22Rv1 (cell line): Measurements from ENCODE around the gene DEAF1.
A peak's percentile ranks its signal among the peaks of the same experiment; 100 is the strongest.

Experiments used
- H3K27ac ChIP-seq: fragments of 450-650 bp; 2 replicates; pipeline ENCODE4 v1.5.1; 2017
- CTCF ChIP-seq: fragments of 450-650 bp; IDR thresholded peaks from 2 replicates; pipeline ENCODE4 v1.5.1; 2017; ENCODE audit warnings: mild to moderate bottlenecking
- ZFX ChIP-seq: fragments of 450-650 bp; IDR thresholded peaks from 2 replicates; pipeline ENCODE4 v1.6.1; 2017; ENCODE audit warnings: antibody characterized with exemption, borderline replicate concordance

The DEAF1 gene

GRCh38 chr11:707817-708420 is 12.9 kb upstream of the DEAF1 start:
- TF ChIP-seq ZFX: no peak
- no peak for TF ChIP-seq CTCF
- H3K27ac ChIP-seq: peak overlapping the region; percentile 92

DNA sequence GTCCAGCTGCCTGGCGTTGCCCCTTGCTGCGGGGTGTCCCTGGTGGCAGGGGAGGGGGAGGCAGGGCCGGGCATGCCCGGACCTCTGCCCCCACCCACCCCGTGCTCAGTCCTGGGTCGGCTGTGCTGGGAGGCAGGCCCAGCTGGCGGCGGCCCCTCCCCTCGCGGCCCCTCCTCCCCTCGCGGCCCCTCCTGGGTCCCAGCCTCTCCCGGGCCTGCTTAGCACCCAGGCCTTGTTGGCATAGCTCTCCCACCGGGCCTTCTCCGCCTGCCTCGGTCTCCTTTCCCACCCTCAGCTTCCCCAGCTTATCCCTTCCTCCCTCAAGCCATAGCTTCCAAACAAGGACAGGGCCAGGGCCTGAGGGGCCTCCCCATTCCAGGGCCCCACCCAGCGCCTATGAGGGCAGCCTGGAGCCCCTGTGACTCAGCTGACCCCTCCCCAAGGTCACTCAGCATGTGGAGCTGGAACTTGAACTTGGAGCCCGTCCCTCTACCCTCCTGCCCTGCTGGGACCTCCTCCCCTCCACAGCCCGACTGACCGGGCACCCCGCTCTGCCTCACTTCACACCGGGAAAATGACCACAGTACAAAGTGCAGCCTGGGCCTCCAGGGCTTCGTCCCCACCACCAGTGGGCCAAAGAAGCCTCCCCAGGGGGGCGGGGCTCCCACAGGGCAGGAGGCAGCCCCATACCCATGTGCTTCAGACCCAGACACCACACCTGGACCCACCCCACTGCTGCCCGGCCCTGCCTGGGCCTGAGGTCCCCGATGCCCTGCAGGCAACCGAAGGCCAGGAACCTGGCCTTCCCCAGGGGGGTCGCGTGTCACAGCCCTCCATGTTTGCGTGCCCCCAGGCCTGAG is 12.2 kb upstream of the DEAF1 start:
- peak overlapping the region; percentile 92 for H3K27ac ChIP-seq
- TF ChIP-seq ZFX: no peak

DNA sequence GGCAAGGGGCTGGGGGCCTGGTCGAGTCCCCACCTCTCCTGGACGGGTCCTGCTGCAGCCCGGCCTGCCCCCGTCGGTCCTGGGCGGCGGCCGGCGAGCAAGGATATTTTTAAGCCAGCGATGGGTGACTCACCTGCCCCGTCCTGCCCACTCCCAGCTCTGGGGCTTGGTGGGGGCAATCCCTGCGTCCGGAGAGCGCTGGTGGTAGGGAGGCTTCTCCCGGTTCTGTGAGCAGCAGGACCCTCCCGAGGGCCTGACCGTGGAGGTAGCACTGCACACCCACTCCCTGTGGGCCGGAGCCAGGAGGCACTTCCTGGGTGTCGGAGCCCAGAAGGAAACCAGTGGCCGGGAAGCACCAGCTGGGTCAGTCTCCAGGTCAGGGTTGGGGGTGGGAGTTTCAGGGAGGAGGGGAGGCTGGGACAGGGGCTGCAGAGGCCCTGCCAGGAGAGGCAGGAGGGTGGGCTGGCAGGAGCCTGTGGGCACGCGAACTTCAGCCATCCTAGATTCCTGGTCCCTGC is 11.5 kb upstream of the DEAF1 start:
- no peak for TF ChIP-seq CTCF
- TF ChIP-seq ZFX: no peak
- peak overlapping the region; percentile 92 for H3K27ac ChIP-seq

DNA sequence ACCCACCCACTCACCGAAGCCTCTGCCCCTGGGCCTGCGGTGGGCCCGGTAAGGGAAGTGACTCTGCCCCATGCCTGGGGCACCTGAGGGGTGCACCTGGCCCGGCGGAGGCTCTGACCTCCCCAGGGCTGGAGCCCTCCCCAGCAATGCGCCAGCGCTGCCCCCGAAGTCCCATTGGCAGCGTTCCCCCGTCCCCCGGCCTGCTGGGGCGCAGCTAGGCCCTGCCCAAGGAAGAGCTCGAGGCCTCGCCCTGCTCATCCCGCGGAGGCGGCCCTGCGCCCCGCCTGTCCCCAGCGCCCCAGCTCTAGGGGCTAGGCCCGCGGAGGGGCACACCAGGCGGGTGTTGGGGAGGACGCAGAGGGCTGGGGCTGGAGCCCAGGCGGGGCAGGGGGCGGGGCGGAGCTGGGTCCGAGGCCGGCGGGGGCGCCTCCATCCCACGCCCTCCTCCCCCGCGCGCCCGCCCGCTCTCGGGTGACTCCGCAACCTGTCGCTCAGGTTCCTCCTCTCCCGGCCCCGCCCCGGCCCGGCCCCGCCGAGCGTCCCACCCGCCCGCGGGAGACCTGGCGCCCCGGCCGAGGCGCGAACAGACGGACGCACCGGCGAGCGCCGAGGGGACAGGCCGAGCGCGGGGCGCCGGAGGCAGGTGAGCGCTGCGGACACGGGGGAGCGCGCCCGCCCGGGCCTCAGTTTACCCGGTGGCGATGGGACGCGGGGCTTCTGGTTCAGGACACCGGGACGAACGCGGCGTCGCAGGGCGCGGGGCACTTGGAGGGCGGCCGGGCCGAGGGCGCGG is 10.8 kb upstream of the DEAF1 start, which contains the start of gene EPS8L2:
TSS of gene EPS8L2 (plus strand) at position 586 of the 793 bp plus-strand sequence. CDS start 3,177 bp downstream, outside the sequence.
- H3K27ac ChIP-seq: peak within 1 kb of the TSS; percentile 92
- no peak for TF ChIP-seq ZFX
- no peak for TF ChIP-seq CTCF

DNA sequence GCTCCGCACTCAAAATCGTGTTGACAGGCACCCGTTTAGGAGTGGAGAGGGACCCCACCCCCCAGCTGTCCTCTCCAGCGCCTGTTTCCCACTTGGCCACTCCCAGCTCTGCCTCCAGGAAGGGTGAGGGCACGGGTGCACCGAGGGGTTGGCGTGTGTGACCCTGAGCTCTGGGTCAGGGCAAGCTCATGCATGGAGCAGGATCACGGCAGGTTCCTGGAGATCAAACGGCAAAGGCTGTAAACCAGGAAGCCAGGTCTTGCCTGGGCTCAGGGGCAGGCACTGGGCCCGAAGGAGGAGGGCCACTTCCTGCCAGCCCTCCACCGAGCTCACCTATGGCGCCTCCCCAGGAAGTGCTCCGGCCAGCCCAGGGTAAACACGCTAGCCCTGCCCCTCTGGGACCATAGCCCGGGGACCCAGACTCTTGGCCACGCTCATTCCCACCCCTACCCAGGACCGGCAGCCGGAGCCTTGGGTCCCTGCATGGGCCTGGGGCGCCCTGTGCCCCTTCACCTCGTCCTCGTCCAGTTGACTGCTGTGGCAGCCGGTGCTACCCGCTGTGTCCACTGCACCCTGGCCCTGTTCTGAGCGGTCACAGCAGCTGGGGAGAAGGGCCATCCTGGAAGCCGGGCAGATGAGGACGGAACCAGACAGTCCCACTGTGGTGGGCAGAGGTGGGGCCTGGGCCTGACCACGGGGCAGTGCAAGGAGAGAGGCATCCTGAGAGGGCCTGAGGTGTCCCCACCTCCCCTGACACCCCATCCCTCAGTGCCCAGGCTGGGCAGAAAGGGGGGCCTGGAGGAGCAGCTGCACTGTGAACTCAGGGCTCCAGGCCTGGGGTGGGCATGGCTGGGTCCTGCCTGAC is 10.0 kb upstream of the DEAF1 start:
- no peak for TF ChIP-seq CTCF
- TF ChIP-seq ZFX: no peak
- peak overlapping the region; percentile 92 for H3K27ac ChIP-seq

DNA sequence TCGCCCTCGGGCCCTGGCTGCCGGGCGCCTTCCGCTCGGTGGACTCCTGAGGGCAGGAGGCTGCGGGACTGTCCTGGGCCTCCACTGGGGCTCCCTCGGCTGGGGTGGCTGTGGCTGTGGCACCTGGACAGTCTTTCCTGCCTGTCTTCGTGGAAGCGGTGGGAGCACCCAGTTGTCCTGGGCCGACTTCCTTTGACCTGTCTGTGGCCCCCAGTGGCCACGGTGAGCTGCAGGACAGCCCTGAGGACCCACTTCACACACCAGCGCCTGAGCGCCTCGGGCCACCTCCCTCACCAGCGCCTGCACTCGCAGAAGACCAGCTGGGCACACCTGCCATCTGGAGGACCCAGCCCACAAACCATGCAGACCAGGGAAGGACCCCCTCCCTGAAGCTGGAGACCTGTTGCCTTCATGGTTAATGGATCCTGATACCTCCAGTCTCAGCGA is 9.2 kb upstream of the DEAF1 start:
- H3K27ac ChIP-seq: peak overlapping the region; percentile 92
- TF ChIP-seq ZFX: no peak
- no peak for TF ChIP-seq CTCF
